Stimulated activated memory B cell treated with anti-CD40 and anti-IgM and Interleukin-4, amounts not matched to agents 10 μg/mL and 1 μg/mL and 100 μg/mL, for 72 hours (primary cell): ENCODE measurements around the gene ABCD1.
"Not testable (repeated sequence)": the region's sequence is repeated elsewhere in the genome, so short reads cannot be mapped to it uniquely, and the experiment has no call there.

Source experiments
- ATAC-seq: fragments of 150-1000 bp; cut with Tn5 transposase; 2 replicates; pipeline ENCODE4 v1.10.0; 2021
- H3K27ac Mint-ChIP-seq: one replicate; pipeline ENCODE4 v1.8.0; 2022; ENCODE audit warnings: mild to moderate bottlenecking, mixed read lengths
- H3K27me3 Mint-ChIP-seq: one replicate; pipeline ENCODE4 v1.8.0; 2022; ENCODE audit warnings: mixed read lengths
- H3K36me3 Mint-ChIP-seq: one replicate; pipeline ENCODE4 v1.8.0; 2022; ENCODE audit warnings: mixed read lengths
- H3K4me1 Mint-ChIP-seq: one replicate; pipeline ENCODE4 v1.8.0; 2022; ENCODE audit warnings: mixed read lengths
- H3K4me3 Mint-ChIP-seq: one replicate; pipeline ENCODE4 v1.8.0; 2022; ENCODE audit warnings: mild to moderate bottlenecking, moderate library complexity, mixed read lengths
- H3K9me3 Mint-ChIP-seq: one replicate; pipeline ENCODE4 v1.8.0; 2022; ENCODE audit warnings: mixed read lengths

Gene ABCD1

DNA sequence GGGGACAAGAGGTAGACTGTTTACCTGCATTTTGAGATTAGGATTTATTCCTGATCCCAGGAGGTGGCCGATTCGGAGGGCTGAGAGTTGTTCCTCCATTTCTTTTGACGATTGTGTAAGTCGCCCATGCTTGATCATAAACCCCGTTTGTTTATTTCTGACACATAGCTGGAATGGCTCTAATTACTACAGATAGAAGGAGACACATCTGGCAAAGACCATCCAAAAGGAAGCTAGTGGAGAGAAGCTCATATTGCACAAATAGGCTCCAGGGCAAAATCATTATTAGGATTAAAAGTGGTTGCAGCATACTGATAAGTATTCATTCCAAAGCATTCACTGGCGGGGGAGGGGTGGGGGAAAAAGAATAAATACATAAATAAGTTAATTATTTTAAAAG is 22.3 kb downstream of the ABCD1 start:
- not testable (repeated sequence) for H3K4me3 Mint-ChIP-seq, H3K27ac Mint-ChIP-seq, H3K36me3 Mint-ChIP-seq

DNA sequence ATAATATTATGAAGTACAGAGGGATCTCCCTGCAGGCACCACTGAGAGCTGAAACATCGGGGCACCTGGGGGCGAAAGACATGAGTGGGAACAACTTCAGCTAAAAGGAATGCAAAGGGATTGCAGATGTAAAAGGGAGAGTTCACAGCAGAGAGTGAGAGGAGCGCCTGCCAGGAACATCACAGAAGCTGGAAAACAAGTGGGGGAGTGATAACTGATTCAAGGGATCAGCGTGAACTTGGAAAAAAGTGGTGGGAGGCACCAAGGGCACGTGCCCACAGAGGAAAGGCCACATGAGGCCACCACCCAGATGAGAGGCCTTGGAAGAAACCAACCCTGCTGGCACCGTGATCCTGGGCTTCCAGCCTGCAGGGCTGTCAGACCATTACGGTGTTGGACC is 24.4 kb downstream of the ABCD1 start:
- not testable (repeated sequence) for ATAC-seq, H3K9me3 Mint-ChIP-seq, H3K36me3 Mint-ChIP-seq, H3K27me3 Mint-ChIP-seq, H3K4me3 Mint-ChIP-seq, H3K27ac Mint-ChIP-seq
- H3K4me1 Mint-ChIP-seq = peaks cover 21% of the 10 kb centered on the region

More for the DNA sequence above, 22.3 kb downstream of the ABCD1 start:
- ATAC-seq, H3K9me3 Mint-ChIP-seq, H3K27me3 Mint-ChIP-seq: not testable (repeated sequence)
- peaks cover 28% of the 10 kb centered on the region for H3K4me1 Mint-ChIP-seq

DNA sequence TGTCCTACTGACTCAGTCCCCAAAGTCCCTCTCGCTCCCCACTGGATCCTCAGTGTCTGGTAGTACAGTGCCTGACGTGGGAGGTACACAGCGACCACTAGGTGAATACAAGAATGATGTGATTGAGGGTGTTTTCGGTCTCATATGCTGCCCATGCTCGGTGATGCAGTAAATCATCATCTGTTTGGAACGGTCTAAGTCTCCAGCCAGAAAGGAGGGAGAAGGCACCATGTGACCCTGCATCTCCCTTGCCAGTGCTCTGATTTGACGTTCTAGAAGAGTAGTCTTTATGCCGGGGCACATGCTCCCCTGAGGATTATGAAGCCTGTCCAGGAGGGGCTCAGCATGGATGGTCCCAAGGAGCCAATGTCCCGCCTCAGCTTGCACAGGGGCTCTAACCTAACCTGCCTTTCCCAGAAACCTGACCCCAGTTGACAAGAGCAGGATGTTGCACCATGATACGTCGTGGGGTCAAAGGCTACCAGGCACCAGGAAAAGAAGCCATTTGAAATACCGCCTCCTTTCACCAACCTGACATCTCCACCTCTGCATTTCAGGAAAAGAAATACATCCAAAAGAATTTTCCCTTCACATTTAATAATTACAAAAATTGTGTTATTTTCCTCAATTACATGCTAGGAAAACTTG is 25.6 kb downstream of the ABCD1 start:
- H3K4me1 Mint-ChIP-seq = peaks cover 9% of the 10 kb centered on the region
- no peak for ATAC-seq
- no peak overlapping the region for H3K4me3 Mint-ChIP-seq
- no peaks in the 10 kb centered on the region for H3K9me3 Mint-ChIP-seq
- H3K27ac Mint-ChIP-seq = no peak overlapping the region
- no peaks in the 10 kb centered on the region for H3K27me3 Mint-ChIP-seq
- H3K36me3 Mint-ChIP-seq = no peaks in the 10 kb centered on the region

DNA sequence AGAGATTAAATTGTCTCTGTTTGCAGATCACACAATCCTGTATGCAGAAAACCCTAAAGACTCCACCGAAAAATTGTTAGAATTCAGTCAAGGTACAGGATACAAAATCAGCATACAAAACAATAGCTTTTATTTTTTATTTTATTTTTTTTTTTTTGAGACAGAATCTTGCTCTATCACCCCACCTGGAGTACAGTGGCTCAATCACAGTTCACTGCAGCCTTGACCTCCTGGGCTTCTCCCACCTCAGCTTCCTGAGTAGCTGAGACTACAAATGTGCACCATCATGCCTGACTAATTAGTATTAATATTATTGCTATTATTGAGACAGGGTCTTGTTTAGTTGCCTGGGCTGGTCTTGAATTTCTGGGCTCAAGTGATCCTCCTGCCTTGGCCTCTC is 30.5 kb downstream of the ABCD1 start:
- no peaks in the 10 kb centered on the region for H3K9me3 Mint-ChIP-seq
- no peak overlapping the region for H3K27ac Mint-ChIP-seq
- peaks cover 2% of the 10 kb centered on the region for H3K4me1 Mint-ChIP-seq
- no peaks in the 10 kb centered on the region for H3K36me3 Mint-ChIP-seq
- H3K4me3 Mint-ChIP-seq = no peak overlapping the region
- no peaks in the 10 kb centered on the region for H3K27me3 Mint-ChIP-seq
- no peak for ATAC-seq

DNA sequence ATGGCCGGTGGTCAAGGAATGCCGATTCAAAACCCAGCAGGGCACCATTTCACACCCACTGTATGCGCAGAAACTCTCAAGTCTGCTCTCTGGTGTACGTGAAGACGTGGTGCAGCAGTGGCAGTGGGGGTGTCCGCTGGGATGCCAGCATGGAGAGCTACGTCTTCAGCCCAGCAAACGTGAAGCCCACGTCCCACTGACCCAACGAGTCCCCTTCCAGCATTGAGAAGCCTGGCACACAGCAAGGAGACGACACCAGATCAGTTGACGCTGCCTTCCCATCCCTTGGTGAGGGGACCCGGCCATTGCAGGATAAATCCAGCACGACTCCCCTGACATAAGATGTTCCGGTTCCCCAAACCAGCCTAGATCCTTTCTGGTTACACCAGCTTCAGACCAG is 37.2 kb downstream of the ABCD1 start:
- Mint-ChIP-seq H3K27me3 (no peaks in the 10 kb centered on the region), H3K27ac (no peak overlapping the region)

DNA sequence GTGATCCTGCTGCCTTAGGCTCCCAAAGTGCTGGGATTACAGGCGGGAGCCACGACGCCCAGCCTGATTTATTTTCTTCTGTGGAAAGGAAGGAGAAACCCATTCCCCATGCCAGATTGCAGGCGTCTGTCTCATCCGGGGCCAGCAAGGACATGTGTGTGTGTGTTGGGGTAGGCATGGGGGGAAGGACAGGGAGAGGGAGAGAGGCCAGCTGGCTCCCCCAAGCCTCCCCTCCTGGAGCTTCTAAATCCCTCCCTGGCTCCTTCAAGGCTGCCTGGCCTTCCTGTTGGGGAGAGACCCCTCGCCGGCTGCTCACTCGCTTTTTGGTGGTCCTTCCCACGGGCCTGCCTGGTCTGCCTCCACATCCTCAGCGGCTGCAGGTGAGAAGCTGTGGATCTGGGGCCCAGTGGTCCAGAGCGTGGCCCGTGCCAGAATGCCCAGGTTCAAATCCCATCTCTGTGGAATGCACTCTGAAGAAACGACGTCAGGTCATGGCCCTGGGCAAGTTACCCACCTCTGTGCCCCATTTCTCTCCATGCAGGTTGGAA is 38.0 kb downstream of the ABCD1 start:
- Mint-ChIP-seq H3K27me3 (no peaks in the 10 kb centered on the region), H3K4me3 (no peak overlapping the region)
- ATAC-seq = no peak

More for the DNA sequence above, 37.2 kb downstream of the ABCD1 start:
- Mint-ChIP-seq H3K4me3 (no peak overlapping the region), H3K9me3 (no peaks in the 10 kb centered on the region), H3K36me3 (no peaks in the 10 kb centered on the region), H3K4me1 (peaks cover 17% of the 10 kb centered on the region)
- ATAC-seq = no peak

DNA sequence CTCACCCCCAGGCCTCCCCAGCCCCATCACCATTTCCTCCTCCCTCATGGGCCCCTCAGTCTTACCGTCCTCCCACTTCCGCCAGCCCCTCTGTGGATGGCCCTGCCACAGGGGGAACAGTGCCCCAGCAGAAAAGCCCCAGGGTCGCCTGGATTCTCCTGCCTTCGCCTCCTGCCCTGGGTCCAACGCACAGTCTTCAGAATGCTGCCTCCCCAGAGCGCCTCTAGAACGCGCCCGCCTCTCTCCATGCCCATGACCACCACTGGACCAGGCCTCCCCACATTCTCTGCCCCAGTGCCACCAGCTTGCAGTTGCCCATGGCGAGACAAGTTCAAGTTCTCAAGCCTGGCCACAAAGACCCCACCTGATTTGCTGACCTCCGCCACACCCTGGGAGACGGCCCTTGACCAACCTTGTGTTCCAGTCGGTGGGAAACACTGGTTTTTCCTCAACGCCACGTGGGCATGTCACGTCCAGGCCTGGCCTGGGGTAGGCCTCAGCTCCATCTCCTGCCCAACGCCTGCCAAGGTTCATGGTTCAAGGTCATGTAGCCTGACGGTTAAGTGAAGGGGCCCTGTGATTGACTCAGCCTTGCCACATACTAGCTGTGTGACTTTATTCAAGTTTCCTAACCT is 38.8 kb downstream of the ABCD1 start:
- Mint-ChIP-seq H3K9me3 (no peaks in the 10 kb centered on the region), H3K4me3 (no peak overlapping the region), H3K27ac (peak overlapping the region; percentile 32), H3K4me1 (peaks cover 24% of the 10 kb centered on the region), H3K36me3 (no peaks in the 10 kb centered on the region), H3K27me3 (no peaks in the 10 kb centered on the region)
- ATAC-seq = no peak

More for the DNA sequence above, 38.0 kb downstream of the ABCD1 start:
- no peaks in the 10 kb centered on the region for H3K36me3 Mint-ChIP-seq
- no peaks in the 10 kb centered on the region for H3K9me3 Mint-ChIP-seq
- peaks cover 17% of the 10 kb centered on the region for H3K4me1 Mint-ChIP-seq
- no peak overlapping the region for H3K27ac Mint-ChIP-seq

DNA sequence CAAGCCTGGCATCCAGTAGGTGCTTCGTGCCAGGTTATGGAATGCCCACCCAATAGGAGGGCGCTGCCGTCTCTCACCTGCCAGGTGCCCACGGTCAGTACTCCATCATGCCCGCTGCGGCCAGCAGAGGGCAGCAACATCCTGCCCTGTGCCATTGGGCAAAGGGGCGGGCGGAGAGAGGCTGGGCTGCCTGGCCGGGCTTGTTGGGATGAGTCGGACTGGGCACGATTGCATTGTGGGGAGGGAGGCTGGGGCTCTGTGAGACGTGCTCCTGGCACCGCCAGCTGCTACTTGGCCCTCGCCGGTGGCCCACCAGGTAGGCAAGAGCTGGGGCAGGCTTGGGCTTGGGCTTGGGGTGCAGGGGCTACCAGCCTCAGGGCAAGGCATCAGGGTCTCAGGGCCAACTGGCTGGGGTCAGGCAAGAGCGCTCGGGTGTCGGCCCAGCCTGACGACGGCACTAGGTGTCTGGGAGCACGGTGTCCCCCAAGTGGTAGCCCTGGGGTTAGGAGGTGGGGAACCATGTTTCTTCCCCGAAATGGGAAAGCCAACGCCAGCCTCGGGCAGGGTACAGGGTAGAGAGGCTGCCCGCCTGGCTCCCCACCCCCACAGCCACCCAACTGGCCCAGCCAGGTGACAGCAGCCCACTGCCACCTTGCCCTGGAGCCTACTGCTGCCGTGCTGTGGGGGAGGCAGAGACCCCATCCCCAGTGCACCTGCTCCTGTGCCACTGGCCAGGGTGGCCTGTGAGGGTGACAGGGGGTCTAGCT is 39.5 kb downstream of the ABCD1 start, which contains the start of gene PLXNB3:
Gene PLXNB3 (plus strand): TSS at position 261 of the 767 bp plus-strand sequence. CDS start 1,287 bp downstream, outside the sequence.
- peak within 1 kb of the TSS; percentile 32 for H3K27ac Mint-ChIP-seq
- peak; percentile 86 for ATAC-seq
- no peaks in the 10 kb centered on the region for H3K36me3 Mint-ChIP-seq
- H3K9me3 Mint-ChIP-seq = no peaks in the 10 kb centered on the region
- no peaks in the 10 kb centered on the region for H3K27me3 Mint-ChIP-seq
- peaks cover 24% of the 10 kb centered on the region for H3K4me1 Mint-ChIP-seq
- H3K4me3 Mint-ChIP-seq = no peak within 1 kb of the TSS

DNA sequence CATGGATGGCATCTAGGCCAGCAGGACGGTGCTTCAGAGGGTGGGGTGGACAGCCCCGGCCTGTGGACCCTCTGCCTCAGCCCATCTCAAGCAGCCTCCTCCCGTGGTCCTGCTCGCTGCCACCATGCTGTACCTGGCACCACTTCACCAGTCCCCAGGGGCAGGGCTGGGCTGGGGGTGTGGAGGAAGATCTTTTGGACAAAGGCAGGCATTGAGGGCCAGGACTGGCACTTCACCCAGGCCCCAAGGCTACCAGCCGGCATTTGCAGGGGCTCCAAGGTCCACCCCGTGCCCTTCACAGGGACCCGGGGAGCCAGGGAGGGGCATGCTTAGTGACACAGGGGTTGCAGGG is 40.1 kb downstream of the ABCD1 start:
- H3K4me1 Mint-ChIP-seq = peaks cover 24% of the 10 kb centered on the region
- H3K9me3 Mint-ChIP-seq = no peaks in the 10 kb centered on the region
- H3K27ac Mint-ChIP-seq = no peak overlapping the region
- ATAC-seq = no peak
- peaks cover 1% of the 10 kb centered on the region for H3K27me3 Mint-ChIP-seq
- H3K36me3 Mint-ChIP-seq = no peaks in the 10 kb centered on the region
- no peak overlapping the region for H3K4me3 Mint-ChIP-seq

DNA sequence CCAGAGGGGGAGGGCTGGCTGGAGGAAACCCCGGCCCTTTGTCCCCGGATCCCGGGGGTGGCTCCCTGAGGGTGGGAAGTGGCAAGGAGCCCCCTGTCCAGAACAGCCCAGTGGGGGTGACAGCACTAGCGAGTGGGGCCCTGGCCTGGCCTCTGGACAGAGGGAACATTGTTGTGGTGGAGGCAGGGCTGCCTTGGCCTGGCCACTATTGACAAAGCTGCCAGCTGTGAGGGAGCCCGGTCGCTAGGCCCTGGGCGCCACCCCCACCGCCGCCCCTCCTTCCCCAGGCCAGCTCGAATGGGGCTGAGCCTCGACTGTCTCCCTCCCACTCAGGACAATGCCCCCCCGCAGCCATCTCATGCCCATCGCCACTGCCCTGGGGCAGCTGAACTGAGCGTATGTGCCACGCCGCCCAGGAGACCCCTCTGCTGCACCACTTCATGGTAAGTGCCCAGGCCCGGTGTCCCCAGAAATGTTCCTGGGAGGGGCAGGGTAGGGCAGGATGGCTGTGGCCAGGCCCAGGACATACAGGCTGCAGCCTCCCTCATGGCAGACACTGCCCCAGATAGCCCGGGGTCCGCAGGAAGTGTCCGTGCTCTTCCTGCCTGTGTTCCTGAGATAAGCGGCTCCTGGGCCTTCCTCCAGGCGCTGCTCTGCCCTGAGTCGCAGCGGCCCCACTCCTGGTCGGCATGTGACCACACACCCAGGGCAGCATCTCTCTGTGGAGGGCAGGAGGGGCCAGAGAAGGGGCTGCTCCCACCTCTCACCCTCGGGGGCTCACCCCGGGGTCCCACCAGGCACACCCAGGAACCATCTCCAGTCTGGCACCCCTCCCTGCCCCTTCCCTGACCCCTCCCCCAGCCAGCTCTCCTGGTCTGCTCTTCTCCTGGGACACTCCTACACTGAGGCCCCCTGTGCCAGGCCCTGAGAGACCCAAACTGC is 40.8 kb downstream of the ABCD1 start:
- Mint-ChIP-seq H3K9me3 (no peaks in the 10 kb centered on the region), H3K27me3 (peaks cover 7% of the 10 kb centered on the region), H3K4me1 (peaks cover 24% of the 10 kb centered on the region), H3K4me3 (no peak overlapping the region), H3K27ac (peak overlapping the region; percentile 46), H3K36me3 (no peaks in the 10 kb centered on the region)
- no peak for ATAC-seq

DNA sequence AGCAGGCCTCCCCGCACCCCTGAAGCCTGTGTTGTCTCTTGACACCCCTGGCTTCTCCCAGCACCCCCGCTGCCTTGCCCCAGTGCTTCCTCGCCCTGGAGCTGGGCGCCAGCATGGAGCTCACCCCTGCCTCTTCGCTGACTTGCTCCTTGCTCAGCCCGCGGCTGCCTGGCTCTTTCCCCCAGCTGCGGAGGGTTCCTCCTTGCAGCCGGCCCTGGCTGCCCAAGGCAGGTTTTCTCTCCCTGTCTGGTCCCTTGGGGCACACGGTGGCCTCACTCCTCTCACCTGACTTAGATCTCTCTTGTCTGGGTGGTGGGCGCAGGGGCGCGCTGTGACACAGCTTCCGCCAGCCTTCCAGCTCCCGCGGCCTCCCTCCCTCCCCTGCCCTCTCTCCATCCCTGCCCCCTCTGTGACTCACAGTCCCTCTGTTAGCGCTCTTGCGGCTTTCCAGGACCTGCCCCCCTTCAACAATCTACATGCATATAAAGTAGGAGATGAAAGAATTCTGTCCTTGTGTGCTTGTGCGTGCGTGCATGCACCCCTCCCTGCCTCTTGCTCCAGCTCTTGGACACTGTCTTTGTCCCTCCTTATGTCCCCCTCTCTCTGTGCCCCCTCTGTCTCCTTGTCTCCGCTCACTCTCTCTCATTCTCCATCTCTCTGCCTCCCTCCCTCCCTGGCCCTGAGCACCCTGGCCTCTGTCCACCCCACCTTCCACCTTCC is 41.6 kb downstream of the ABCD1 start:
- peak overlapping the region; percentile 46 for H3K27ac Mint-ChIP-seq
- H3K9me3 Mint-ChIP-seq = no peaks in the 10 kb centered on the region
- no peak overlapping the region for H3K4me3 Mint-ChIP-seq
- H3K27me3 Mint-ChIP-seq = peaks cover 7% of the 10 kb centered on the region
- no peaks in the 10 kb centered on the region for H3K36me3 Mint-ChIP-seq
- ATAC-seq = peak; percentile 37
- H3K4me1 Mint-ChIP-seq = peaks cover 24% of the 10 kb centered on the region

DNA sequence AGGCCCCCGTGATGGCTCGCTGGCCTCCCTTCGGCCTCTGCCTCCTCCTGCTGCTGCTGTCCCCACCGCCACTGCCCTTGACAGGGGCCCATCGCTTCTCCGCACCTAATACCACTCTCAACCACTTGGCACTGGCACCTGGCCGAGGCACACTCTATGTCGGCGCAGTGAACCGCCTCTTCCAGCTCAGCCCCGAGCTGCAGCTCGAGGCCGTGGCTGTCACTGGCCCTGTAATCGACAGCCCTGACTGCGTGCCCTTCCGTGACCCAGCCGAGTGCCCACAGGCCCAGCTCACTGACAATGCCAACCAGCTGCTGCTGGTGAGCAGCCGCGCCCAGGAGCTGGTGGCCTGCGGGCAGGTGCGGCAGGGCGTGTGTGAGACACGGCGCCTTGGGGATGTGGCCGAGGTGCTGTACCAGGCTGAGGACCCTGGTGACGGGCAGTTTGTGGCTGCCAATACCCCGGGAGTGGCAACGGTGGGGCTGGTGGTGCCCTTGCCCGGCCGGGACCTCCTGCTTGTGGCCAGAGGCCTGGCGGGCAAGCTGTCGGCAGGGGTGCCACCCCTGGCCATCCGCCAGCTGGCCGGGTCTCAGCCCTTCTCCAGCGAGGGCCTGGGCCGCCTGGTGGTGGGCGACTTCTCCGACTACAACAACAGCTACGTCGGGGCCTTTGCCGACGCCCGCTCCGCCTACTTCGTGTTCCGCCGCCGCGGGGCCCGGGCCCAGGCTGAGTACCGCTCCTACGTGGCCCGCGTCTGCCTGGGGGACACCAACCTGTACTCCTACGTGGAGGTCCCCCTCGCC is 42.4 kb downstream of the ABCD1 start:
- H3K36me3 Mint-ChIP-seq = no peaks in the 10 kb centered on the region
- no peak for ATAC-seq
- no peak overlapping the region for H3K4me3 Mint-ChIP-seq
- peaks cover 24% of the 10 kb centered on the region for H3K4me1 Mint-ChIP-seq
- H3K27ac Mint-ChIP-seq = no peak overlapping the region
- H3K9me3 Mint-ChIP-seq = no peaks in the 10 kb centered on the region
- peaks cover 7% of the 10 kb centered on the region for H3K27me3 Mint-ChIP-seq

DNA sequence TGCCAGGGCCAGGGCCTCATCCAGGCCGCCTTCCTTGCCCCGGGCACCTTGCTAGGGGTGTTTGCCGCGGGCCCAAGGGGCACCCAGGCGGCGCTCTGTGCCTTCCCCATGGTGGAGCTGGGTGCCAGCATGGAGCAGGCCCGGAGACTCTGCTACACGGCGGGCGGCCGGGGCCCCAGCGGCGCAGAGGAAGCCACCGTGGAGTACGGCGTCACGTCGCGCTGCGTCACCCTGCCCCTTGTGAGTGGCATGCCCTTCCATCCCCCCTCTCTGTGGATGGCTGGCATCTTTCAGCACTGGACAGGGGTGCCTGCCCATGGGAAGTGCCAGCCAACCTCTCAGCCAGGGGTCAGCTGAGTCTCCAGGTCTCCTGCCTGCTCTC is 43.0 kb downstream of the ABCD1 start:
- Mint-ChIP-seq H3K4me1 (peaks cover 24% of the 10 kb centered on the region), H3K36me3 (no peaks in the 10 kb centered on the region), H3K27me3 (peaks cover 7% of the 10 kb centered on the region), H3K4me3 (no peak overlapping the region), H3K27ac (no peak overlapping the region), H3K9me3 (no peaks in the 10 kb centered on the region)
- ATAC-seq = no peak
